Fibroblast of lung (primary cell): ENCODE results near the gene HS3ST3A1. TPM values are rescaled to one million over a fixed set of nuclear protein-coding genes. Genes with fewer than 3 reads are reported as not detected.

Experiments
- DNase-seq, 2 donors: peaks; one replicate each; pipeline versions ENCODE4 v3.0.0 to v3.0.0-alpha.2; 2010; ENCODE audit warnings: low read depth in 2 of 2
- H2AFZ ChIP-seq: 2 replicates; pipeline ENCODE4 v1.5.1; 2012; ENCODE audit warnings: low read length, control low read depth, inconsistent platforms
- H3K27ac ChIP-seq: 2 replicates; pipeline ENCODE4 v1.5.1; 2011; ENCODE audit warnings: low read length, control low read depth; ENCODE audit not compliant: insufficient read depth
- H3K27me3 ChIP-seq: 2 replicates; pipeline ENCODE4 v1.5.1; 2011; ENCODE audit warnings: mild to moderate bottlenecking, low read length; ENCODE audit not compliant: control insufficient read depth, insufficient read depth
- H3K36me3 ChIP-seq: 2 replicates; pipeline ENCODE4 v1.5.1; 2011; ENCODE audit warnings: low read length; ENCODE audit not compliant: control insufficient read depth, insufficient read depth
- H3K4me1 ChIP-seq: 2 replicates; pipeline ENCODE4 v1.5.1; 2011; ENCODE audit warnings: low read length; ENCODE audit not compliant: control insufficient read depth, insufficient read depth; ENCODE audit errors: extremely low read depth
- H3K4me2 ChIP-seq: 2 replicates; pipeline ENCODE4 v1.5.1; 2011; ENCODE audit warnings: low read length, control low read depth; ENCODE audit not compliant: insufficient read depth; ENCODE audit errors: extremely low read depth
- H3K4me3 ChIP-seq, 4 experiments: fragments of 200-600 bp in 1 of 4; sonication (generic) in 1 of 4; replicated peaks in 1 of 4; 2 replicates each; pipeline ENCODE4 v1.5.1; 2011 to 2016; ENCODE audit warnings: low read length in 4 of 4, low read depth in 3 of 4, mild to moderate bottlenecking in 3 of 4, control low read depth in 2 of 4, inconsistent platforms in 1 of 4, mixed read lengths in 1 of 4; ENCODE audit not compliant: insufficient read depth in 1 of 4; ENCODE audit errors: control extremely low read depth in 1 of 4
- H3K79me2 ChIP-seq: 2 replicates; pipeline ENCODE4 v1.5.1; 2012; ENCODE audit warnings: mild to moderate bottlenecking, low read length, inconsistent platforms; ENCODE audit not compliant: control insufficient read depth, insufficient read depth
- H3K9ac ChIP-seq: 2 replicates; pipeline ENCODE4 v1.5.1; 2011; ENCODE audit warnings: mild to moderate bottlenecking, low read length, control low read depth; ENCODE audit not compliant: insufficient read depth
- H3K9me3 ChIP-seq: 2 replicates; pipeline ENCODE4 v1.5.1; 2012; ENCODE audit warnings: low read depth, low read length; ENCODE audit not compliant: control insufficient read depth, insufficient read depth
- H4K20me1 ChIP-seq: 2 replicates; pipeline ENCODE4 v1.5.1; 2011; ENCODE audit warnings: low read length; ENCODE audit not compliant: control insufficient read depth, insufficient read depth; ENCODE audit errors: extremely low read depth
- EZH2 ChIP-seq: IDR thresholded peaks from 2 replicates; pipeline ENCODE4 v1.5.1; 2012; ENCODE audit warnings: low read length, control low read depth, mild to moderate bottlenecking; ENCODE audit errors: missing control alignments
- polyA plus RNA-seq, 2 donors: library from polyadenylated mRNA; depleted of rRNA in 1 of 2; stranded (reverse) in 1 of 2; unstranded in 1 of 2; fragments of >200 nt; gene quantifications; 2 replicates each; pipeline ENCODE4 v1.2.1, GENCODE V29; 2011 to 2012; ENCODE audit warnings: missing spikeins in 1 of 2
- total RNA-seq: library from RNA; depleted of rRNA; stranded (reverse); fragments of >200 nt; gene quantifications from 2 replicates; pipeline ENCODE4 v1.2.1, GENCODE V29; 2014
- TF ChIP-seq, protein P1 (sequence below), 2 donors: IDR thresholded peaks in 1 of 2; conservative IDR thresholded peaks in 1 of 2; 1 replicate in 1 of 2; 2 replicates in 1 of 2; pipeline ENCODE4 v1.5.1; 2011 to 2012; ENCODE audit warnings: low read length in 2 of 2, control low read depth in 1 of 2, inconsistent platforms in 1 of 2, low read depth in 1 of 2, mild to moderate bottlenecking in 1 of 2

Gene HS3ST3A1
- total and polyA plus RNA-seq, 2 donors (not counting 1 experiment from before 2014, with no cell fraction given), result 2.4 to 48.7 TPM

- no peaks in the 10 kb centered on the region for H3K27me3 ChIP-seq
- no peaks in the 10 kb centered on the region for H3K9me3 ChIP-seq
- no peak for DNase-seq
- peaks cover 3% of the 10 kb centered on the region for H3K4me1 ChIP-seq
- no peaks in the 10 kb centered on the region for H3K79me2 ChIP-seq
- H3K4me3 ChIP-seq, result no peak overlapping the region
- no peak overlapping the region for H3K9ac ChIP-seq
- no peaks in the 10 kb centered on the region for H4K20me1 ChIP-seq
- H3K36me3 ChIP-seq, result no peaks in the 10 kb centered on the region
- H3K27ac ChIP-seq, result no peak overlapping the region
- TF ChIP-seq, protein P1, sequence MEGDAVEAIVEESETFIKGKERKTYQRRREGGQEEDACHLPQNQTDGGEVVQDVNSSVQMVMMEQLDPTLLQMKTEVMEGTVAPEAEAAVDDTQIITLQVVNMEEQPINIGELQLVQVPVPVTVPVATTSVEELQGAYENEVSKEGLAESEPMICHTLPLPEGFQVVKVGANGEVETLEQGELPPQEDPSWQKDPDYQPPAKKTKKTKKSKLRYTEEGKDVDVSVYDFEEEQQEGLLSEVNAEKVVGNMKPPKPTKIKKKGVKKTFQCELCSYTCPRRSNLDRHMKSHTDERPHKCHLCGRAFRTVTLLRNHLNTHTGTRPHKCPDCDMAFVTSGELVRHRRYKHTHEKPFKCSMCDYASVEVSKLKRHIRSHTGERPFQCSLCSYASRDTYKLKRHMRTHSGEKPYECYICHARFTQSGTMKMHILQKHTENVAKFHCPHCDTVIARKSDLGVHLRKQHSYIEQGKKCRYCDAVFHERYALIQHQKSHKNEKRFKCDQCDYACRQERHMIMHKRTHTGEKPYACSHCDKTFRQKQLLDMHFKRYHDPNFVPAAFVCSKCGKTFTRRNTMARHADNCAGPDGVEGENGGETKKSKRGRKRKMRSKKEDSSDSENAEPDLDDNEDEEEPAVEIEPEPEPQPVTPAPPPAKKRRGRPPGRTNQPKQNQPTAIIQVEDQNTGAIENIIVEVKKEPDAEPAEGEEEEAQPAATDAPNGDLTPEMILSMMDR (conservative IDR thresholded peaks at IDR 0.05 in 1 of 2, IDR thresholded peaks at IDR 0.05 in 1 of 2; ENCODE audit: low read depth in 1 of 2, low read length in 2 of 2), result no peak
- no peak for TF ChIP-seq EZH2
- H2AFZ ChIP-seq, result no peak overlapping the region
- no peak overlapping the region for H3K4me2 ChIP-seq
Measured at GRCh38 chr17:13642188-13642587, 40.5 kb upstream of the HS3ST3A1 start.

DNA sequence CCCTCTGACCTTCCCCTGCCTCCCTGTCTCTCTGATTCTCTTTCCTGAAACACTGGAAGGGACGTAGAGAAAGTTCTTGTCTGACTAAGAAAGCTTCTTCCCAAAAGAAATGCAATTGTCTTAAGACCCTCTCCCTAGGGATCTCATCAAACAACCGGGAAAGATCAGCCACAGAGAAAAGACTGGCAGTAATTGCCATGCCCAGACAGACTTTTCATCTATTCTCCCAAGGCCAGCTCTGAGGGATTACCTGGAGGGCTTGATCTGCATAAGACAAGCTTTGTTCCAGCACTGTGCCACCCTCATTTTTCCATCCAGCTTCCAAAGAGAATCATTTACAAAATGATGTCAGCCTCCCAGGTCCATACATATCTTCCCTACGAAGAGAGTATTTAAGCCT, 38.8 kb upstream of the HS3ST3A1 start:
- Histone ChIP-seq H3K9ac (no peak overlapping the region), H2AFZ (no peak overlapping the region), H3K4me3 (no peak overlapping the region), H3K36me3 (no peaks in the 10 kb centered on the region), H3K4me1 (peaks cover 3% of the 10 kb centered on the region), H3K27ac (no peak overlapping the region), H3K9me3 (no peaks in the 10 kb centered on the region), H3K79me2 (no peaks in the 10 kb centered on the region), H3K27me3 (no peaks in the 10 kb centered on the region), H4K20me1 (no peaks in the 10 kb centered on the region), H3K4me2 (no peak overlapping the region)
- DNase-seq, result no peak
- TF ChIP-seq, protein P1 (conservative IDR thresholded peaks at IDR 0.05 in 1 of 2, IDR thresholded peaks at IDR 0.05 in 1 of 2; ENCODE audit: low read depth in 1 of 2, low read length in 2 of 2), result no peak
- TF ChIP-seq EZH2, result no peak

DNA sequence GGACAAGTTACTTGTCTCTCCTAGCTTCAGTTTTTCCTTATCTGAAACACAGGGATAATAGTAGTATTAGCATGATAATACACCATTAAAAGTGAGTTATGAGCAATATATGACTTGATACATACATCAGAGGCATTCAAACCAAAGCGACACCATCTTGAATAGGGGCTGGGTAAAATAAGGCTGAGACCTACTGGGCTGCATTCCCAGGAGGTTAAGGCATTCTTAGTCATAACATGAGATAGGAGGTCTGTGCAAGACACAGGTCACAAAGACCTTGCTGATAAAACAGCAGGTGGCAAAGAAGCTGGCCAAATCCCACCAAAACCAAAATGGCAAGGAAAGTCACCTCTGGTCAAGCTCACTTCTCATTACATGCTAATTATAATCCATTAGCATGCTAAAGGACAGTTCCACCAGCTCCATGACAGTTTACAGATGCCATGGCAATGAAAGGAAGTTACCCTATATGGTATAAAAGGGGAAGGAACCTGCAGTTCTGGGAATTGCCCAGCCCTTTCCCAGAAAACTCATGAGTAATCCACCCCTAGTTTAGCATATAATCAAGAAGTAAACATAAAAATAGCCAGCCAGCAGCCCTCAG, 37.2 kb upstream of the HS3ST3A1 start:
- Histone ChIP-seq H3K36me3 (no peaks in the 10 kb centered on the region), H3K9ac (no peak overlapping the region), H3K4me2 (no peak overlapping the region), H3K27me3 (no peaks in the 10 kb centered on the region), H4K20me1 (no peaks in the 10 kb centered on the region), H3K4me3 (no peak overlapping the region), H3K27ac (no peak overlapping the region), H2AFZ (no peak overlapping the region), H3K9me3 (no peaks in the 10 kb centered on the region), H3K79me2 (no peaks in the 10 kb centered on the region), H3K4me1 (peaks cover 3% of the 10 kb centered on the region)
- TF ChIP-seq, protein P1 (conservative IDR thresholded peaks at IDR 0.05 in 1 of 2, IDR thresholded peaks at IDR 0.05 in 1 of 2; ENCODE audit: low read depth in 1 of 2, low read length in 2 of 2), result no peak
- TF ChIP-seq EZH2, result no peak
- DNase-seq, result peak; percentile 58 to 60
